Epithelial cell of proximal tubule (primary cell): ENCODE results near the gene SMOC2. TPM values are rescaled to one million over a fixed set of nuclear protein-coding genes. Genes with fewer than 3 reads are reported as not detected.

Source experiments
- DNase-seq: peaks from one replicate; pipeline ENCODE4 v3.0.0-alpha.2; 2011; ENCODE audit warnings: low read depth
- H3K4me3 ChIP-seq: 2 replicates; pipeline ENCODE4 v1.5.1; 2011; ENCODE audit warnings: low read depth, mild to moderate bottlenecking, low read length
- CTCF ChIP-seq: conservative IDR thresholded peaks from 2 replicates; pipeline ENCODE4 v1.5.1; 2012; ENCODE audit warnings: low read depth, mild to moderate bottlenecking, low read length
- total RNA-seq: library from RNA; depleted of rRNA; stranded (reverse); fragments of >200 nt; gene quantifications from 2 replicates; pipeline ENCODE4 v1.2.3, GENCODE V29; 2015

SMOC2 gene
- total RNA-seq, 1 donor from 2014 or later, result 0.35 TPM

- no peak for TF ChIP-seq CTCF
- H3K4me3 ChIP-seq, result no peak overlapping the region
- DNase-seq, result no peak
Observed at GRCh38 chr6:168574075-168574698, 133.2 kb downstream of the SMOC2 start.

- TF ChIP-seq CTCF, result no peak
- no peak overlapping the region for H3K4me3 ChIP-seq
- DNase-seq, result no peak
Observed at GRCh38 chr6:168574699-168575195, 133.8 kb downstream of the SMOC2 start.

- TF ChIP-seq CTCF, result no peak
- no peak for DNase-seq
- H3K4me3 ChIP-seq, result no peak overlapping the region
Observed at GRCh38 chr6:168575346-168576098, 134.5 kb downstream of the SMOC2 start.

GRCh38 chr6:168576388-168576787, 135.4 kb downstream of the SMOC2 start:
- H3K4me3 ChIP-seq, result no peak overlapping the region
- no peak for DNase-seq
- no peak for TF ChIP-seq CTCF

- TF ChIP-seq CTCF, result no peak
Observed at GRCh38 chr6:168577496-168577895, 136.5 kb downstream of the SMOC2 start.

GRCh38 chr6:168578036-168578435, 137.1 kb downstream of the SMOC2 start:
- TF ChIP-seq CTCF, result no peak
- H3K4me3 ChIP-seq, result no peak overlapping the region
- DNase-seq, result no peak

More at GRCh38 chr6:168577496-168577895, 136.5 kb downstream of the SMOC2 start:
- DNase-seq, result no peak
- no peak overlapping the region for H3K4me3 ChIP-seq
